HEK293 (cell line): ENCODE measurements around the gene THRAP3.

Experiments
- CTCF ChIA-PET: fragments of 350-600 bp; formaldehyde crosslinking; extraction: SDS; loops from one replicate; lab custom pipeline; 2021; ENCODE audit warnings: antibody characterized with exemption; lab: Yijun Ruan, JAX
- POLR2A ChIA-PET: fragments of 300-600 bp; formaldehyde crosslinking; extraction: SDS; loops from one replicate; lab custom pipeline; 2020; ENCODE audit warnings: antibody characterized with exemption, inconsistent platforms; lab: Yijun Ruan, JAX
- H3K27ac ChIP-seq: fragments of 200-500 bp; sonication (Bioruptor generic); 2 replicates; pipeline ENCODE4 v1.5.1; 2014; ENCODE audit warnings: low read depth, low read length, control low read depth, inconsistent platforms; ENCODE audit errors: extremely low read depth
- H3K36me3 ChIP-seq, 2 experiments: fragments of 200-500 bp in 1 of 2; sonication (Bioruptor generic) in 1 of 2; 1 replicate in 1 of 2; 2 replicates in 1 of 2; pipeline ENCODE4 v1.5.1; 2014 to 2017; ENCODE audit warnings: inconsistent platforms in 2 of 2, low read length in 2 of 2; ENCODE audit not compliant: control insufficient read depth in 2 of 2, insufficient read depth in 1 of 2
- H3K4me1 ChIP-seq: fragments of 200-500 bp; sonication (Bioruptor generic); 2 replicates; pipeline ENCODE4 v1.5.1; 2014; ENCODE audit warnings: mild to moderate bottlenecking, low read length, inconsistent platforms; ENCODE audit not compliant: control insufficient read depth, insufficient read depth
- H3K4me3 ChIP-seq: 2 replicates; pipeline ENCODE4 v1.5.1; 2011; ENCODE audit warnings: low read depth, mild to moderate bottlenecking, control low read depth, low read length, moderate library complexity
- H3K9me3 ChIP-seq: fragments of 200-500 bp; sonication (Bioruptor generic); 2 replicates; pipeline ENCODE4 v1.5.1; 2014; ENCODE audit warnings: low read depth, low read length, inconsistent platforms; ENCODE audit not compliant: control insufficient read depth, insufficient read depth
- GFI1B ChIP-seq: fragments of 450-650 bp; formaldehyde crosslinking; IDR thresholded peaks from 2 replicates; pipeline ENCODE4 v1.5.1; 2016; ENCODE audit warnings: missing biosample characterization, missing genetic modification characterization
- KLF16 ChIP-seq: fragments of 450-650 bp; formaldehyde crosslinking; IDR thresholded peaks from 2 replicates; pipeline ENCODE4 v1.5.1; 2017; ENCODE audit warnings: missing biosample characterization, missing genetic modification characterization
- OSR2 ChIP-seq: fragments of 450-650 bp; formaldehyde crosslinking; IDR thresholded peaks from 2 replicates; pipeline ENCODE4 v1.5.1; 2016; ENCODE audit warnings: missing biosample characterization, missing genetic modification characterization
- ZBTB21 ChIP-seq: fragments of 450-650 bp; formaldehyde crosslinking; IDR thresholded peaks from 2 replicates; pipeline ENCODE4 v1.5.1; 2017; ENCODE audit warnings: missing biosample characterization, missing genetic modification characterization
- ZFP41 ChIP-seq: fragments of 450-650 bp; formaldehyde crosslinking; IDR thresholded peaks from 2 replicates; pipeline ENCODE4 v1.5.1; 2016; ENCODE audit warnings: missing biosample characterization, missing genetic modification characterization, borderline replicate concordance
- ZNF174 ChIP-seq: fragments of 450-650 bp; formaldehyde crosslinking; IDR thresholded peaks from 2 replicates; pipeline ENCODE4 v1.5.0; 2017; ENCODE audit warnings: missing biosample characterization, mild to moderate bottlenecking, missing genetic modification characterization
- ZNF2 ChIP-seq: fragments of 450-650 bp; formaldehyde crosslinking; IDR thresholded peaks from 2 replicates; pipeline ENCODE4 v1.5.1; 2016; ENCODE audit warnings: missing biosample characterization, missing genetic modification characterization
- ZNF211 ChIP-seq: fragments of 450-650 bp; formaldehyde crosslinking; IDR thresholded peaks from 2 replicates; pipeline ENCODE4 v1.5.1; 2016; ENCODE audit warnings: low read depth, missing biosample characterization, missing genetic modification characterization
- ZNF223 ChIP-seq: fragments of 450-650 bp; formaldehyde crosslinking; IDR thresholded peaks from 2 replicates; pipeline ENCODE4 v1.5.1; 2016; ENCODE audit warnings: missing biosample characterization, missing genetic modification characterization
- ZNF292 ChIP-seq: fragments of 450-650 bp; formaldehyde crosslinking; IDR thresholded peaks from 2 replicates; pipeline ENCODE4 v1.5.1; 2016; ENCODE audit warnings: low read depth, missing biosample characterization, missing genetic modification characterization, borderline replicate concordance
- ZNF391 ChIP-seq: fragments of 450-650 bp; formaldehyde crosslinking; IDR thresholded peaks from 2 replicates; pipeline ENCODE4 v1.5.1; 2016; ENCODE audit warnings: low read depth, missing biosample characterization, missing genetic modification characterization, borderline replicate concordance
- ZNF514 ChIP-seq: fragments of 450-650 bp; formaldehyde crosslinking; IDR thresholded peaks from 2 replicates; pipeline ENCODE4 v1.5.1; 2016; ENCODE audit warnings: missing biosample characterization, missing genetic modification characterization
- ZNF571 ChIP-seq: fragments of 450-650 bp; formaldehyde crosslinking; IDR thresholded peaks from 2 replicates; pipeline ENCODE4 v1.5.0; 2017; ENCODE audit warnings: missing biosample characterization, missing genetic modification characterization
- ZNF621 ChIP-seq: fragments of 450-650 bp; formaldehyde crosslinking; IDR thresholded peaks from 2 replicates; pipeline ENCODE4 v1.5.1; 2017; ENCODE audit warnings: missing biosample characterization, missing genetic modification characterization
- ZNF654 ChIP-seq: fragments of 450-650 bp; formaldehyde crosslinking; IDR thresholded peaks from 2 replicates; pipeline ENCODE4 v1.5.1; 2016; ENCODE audit warnings: low read depth, missing biosample characterization, missing genetic modification characterization
- ZNF660 ChIP-seq: fragments of 450-650 bp; IDR thresholded peaks from 2 replicates; pipeline ENCODE4 v1.5.1; 2018; ENCODE audit warnings: missing biosample characterization, mild to moderate bottlenecking, missing genetic modification characterization
- ZSCAN30 ChIP-seq: fragments of 450-650 bp; IDR thresholded peaks from 2 replicates; pipeline ENCODE4 v1.5.1; 2018; ENCODE audit warnings: missing biosample characterization, mild to moderate bottlenecking, missing genetic modification characterization, moderate library complexity
- TF ChIP-seq, protein P1 (sequence below): fragments of 450-650 bp; IDR thresholded peaks from 2 replicates; pipeline ENCODE4 v1.5.1; 2018; ENCODE audit warnings: missing biosample characterization, mild to moderate bottlenecking, missing genetic modification characterization
- TF ChIP-seq, protein P2 (sequence below): fragments of 450-650 bp; formaldehyde crosslinking; IDR thresholded peaks from 2 replicates; pipeline ENCODE4 v1.5.1; 2016; ENCODE audit warnings: missing biosample characterization, missing genetic modification characterization
- TF ChIP-seq, protein P3 (sequence below): fragments of 450-650 bp; formaldehyde crosslinking; IDR thresholded peaks from 2 replicates; pipeline ENCODE4 v1.5.0; 2017; ENCODE audit warnings: missing biosample characterization, missing genetic modification characterization, borderline replicate concordance
- TF ChIP-seq, protein P4 (sequence below): fragments of 450-650 bp; formaldehyde crosslinking; IDR thresholded peaks from 2 replicates; pipeline ENCODE4 v1.5.1; 2016; ENCODE audit warnings: missing biosample characterization, missing genetic modification characterization

Gene THRAP3

DNA sequence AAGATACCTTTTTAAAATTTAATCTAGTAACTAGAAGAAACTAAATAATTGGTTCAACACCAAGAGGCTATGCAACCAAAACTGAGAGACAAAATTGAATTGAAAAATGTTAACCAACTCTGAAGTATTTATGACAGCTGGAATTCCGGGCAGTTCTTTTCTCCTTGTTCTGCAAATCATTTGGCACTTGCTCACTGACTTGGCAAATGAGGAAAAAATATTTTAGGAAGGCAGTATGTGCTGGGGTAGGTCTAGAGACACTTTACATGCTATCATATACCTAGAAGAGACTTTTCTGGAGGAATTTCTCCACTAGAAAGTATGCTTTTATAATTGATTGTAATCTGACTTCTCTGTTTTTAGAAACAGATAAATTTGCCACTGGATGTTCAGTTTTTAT is 59.8 kb downstream of the THRAP3 start (continued):
- no peak for TF ChIP-seq ZNF292 (tag by site-specific recombination)
- TF ChIP-seq GFI1B (tag by site-specific recombination): no peak
- no peak for TF ChIP-seq ZFP41 (tag by site-specific recombination)
- no peak for TF ChIP-seq ZNF391 (tag by site-specific recombination)
- no peak for TF ChIP-seq ZNF223 (tag by site-specific recombination)
- TF ChIP-seq ZNF621 (tag by site-specific recombination): no peak
- TF ChIP-seq ZNF571: no peak

DNA sequence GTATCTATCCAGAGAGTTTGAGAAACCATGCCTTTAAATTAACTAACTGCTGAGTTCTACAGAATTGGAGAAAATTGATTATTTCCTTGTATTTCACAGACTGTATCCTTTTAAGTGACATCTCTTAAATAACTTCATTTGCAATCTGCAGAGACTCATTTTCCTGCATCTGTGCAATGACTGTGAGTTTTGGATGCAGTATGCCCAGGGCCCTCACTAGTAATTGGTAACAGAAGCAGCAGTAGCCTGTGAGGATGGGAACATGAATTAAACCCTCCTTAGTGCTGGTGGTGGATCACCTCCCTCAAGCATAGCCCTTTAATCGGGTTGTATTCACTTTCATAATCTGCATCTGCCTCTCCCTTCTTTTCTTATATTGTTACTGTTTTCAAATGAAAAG is 60.3 kb downstream of the THRAP3 start:
- Histone ChIP-seq H3K36me3 (peaks cover 19 to 70% of the 10 kb centered on the region in 2 experiments), H3K4me3 (no peak overlapping the region), H3K4me1 (no peaks in the 10 kb centered on the region), H3K9me3 (no peaks in the 10 kb centered on the region)
- CTCF ChIA-PET: interaction anchor here (1.4 to 3.0 kb wide), 12 partner anchors 15 to 150 kb away, joined by 7 to 21 read pairs (median 10); partner anchors contain the start of genes THRAP3 and TRAPPC3
- peak; percentile 63 for TF ChIP-seq OSR2 (tag by site-specific recombination)
- TF ChIP-seq, protein P1, sequence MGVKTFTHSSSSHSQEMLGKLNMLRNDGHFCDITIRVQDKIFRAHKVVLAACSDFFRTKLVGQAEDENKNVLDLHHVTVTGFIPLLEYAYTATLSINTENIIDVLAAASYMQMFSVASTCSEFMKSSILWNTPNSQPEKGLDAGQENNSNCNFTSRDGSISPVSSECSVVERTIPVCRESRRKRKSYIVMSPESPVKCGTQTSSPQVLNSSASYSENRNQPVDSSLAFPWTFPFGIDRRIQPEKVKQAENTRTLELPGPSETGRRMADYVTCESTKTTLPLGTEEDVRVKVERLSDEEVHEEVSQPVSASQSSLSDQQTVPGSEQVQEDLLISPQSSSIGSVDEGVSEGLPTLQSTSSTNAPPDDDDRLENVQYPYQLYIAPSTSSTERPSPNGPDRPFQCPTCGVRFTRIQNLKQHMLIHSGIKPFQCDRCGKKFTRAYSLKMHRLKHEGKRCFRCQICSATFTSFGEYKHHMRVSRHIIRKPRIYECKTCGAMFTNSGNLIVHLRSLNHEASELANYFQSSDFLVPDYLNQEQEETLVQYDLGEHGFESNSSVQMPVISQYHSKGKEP: 0 out of 2 replicates have a peak, but pooled peaks have one; percentile 63
- TF ChIP-seq ZBTB21: no peak
- TF ChIP-seq, all 188 proteins: peak for 2
- POLR2A ChIA-PET: no interaction called here
- H3K27ac ChIP-seq: peak overlapping the region; percentile 6; the same call in 1 of the 2 replicates

DNA sequence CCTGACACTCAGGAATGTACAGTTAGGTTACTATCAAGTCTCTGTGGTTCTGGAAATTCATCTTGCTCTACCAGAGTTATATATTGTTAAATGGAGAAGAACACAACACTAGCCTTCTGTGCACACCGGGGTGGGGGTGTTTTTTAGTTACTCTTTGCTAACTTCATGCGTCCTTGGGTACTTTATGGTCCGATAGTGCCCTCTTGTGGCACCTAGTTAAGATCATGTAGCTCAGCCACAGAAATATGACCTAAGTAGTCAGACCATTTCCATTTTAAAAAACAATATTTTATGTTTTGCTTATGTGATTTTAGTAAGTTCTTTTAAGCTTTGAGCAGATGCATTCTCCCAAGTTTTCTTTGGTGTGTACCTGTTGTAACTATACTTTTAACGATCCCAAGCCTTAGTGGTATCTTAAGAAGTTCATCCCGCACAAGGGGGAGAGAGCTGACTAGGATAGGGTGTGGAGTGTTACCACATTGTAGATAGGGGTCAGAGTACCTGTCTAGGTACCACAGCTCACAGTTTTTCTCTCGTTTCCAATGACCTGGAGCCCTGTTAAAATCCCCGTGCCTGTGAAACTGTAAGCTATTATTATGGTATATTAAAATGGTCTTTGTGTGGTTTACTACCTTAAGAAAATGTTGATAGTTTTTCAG is 61.3 kb downstream of the THRAP3 start:
- Histone ChIP-seq H3K4me1 (no peaks in the 10 kb centered on the region), H3K27ac (no peak overlapping the region), H3K36me3 (peaks cover 29 to 80% of the 10 kb centered on the region in 2 experiments), H3K9me3 (no peaks in the 10 kb centered on the region), H3K4me3 (no peak overlapping the region)
- no peak for TF ChIP-seq ZNF223 (tag by site-specific recombination)
- no peak for TF ChIP-seq KLF16 (tag by site-specific recombination)
- no peak for TF ChIP-seq ZNF514
- peak; percentile 46; the same call in 1 of the 2 replicates for TF ChIP-seq ZNF2 (tag by site-specific recombination)
- TF ChIP-seq, protein P2, sequence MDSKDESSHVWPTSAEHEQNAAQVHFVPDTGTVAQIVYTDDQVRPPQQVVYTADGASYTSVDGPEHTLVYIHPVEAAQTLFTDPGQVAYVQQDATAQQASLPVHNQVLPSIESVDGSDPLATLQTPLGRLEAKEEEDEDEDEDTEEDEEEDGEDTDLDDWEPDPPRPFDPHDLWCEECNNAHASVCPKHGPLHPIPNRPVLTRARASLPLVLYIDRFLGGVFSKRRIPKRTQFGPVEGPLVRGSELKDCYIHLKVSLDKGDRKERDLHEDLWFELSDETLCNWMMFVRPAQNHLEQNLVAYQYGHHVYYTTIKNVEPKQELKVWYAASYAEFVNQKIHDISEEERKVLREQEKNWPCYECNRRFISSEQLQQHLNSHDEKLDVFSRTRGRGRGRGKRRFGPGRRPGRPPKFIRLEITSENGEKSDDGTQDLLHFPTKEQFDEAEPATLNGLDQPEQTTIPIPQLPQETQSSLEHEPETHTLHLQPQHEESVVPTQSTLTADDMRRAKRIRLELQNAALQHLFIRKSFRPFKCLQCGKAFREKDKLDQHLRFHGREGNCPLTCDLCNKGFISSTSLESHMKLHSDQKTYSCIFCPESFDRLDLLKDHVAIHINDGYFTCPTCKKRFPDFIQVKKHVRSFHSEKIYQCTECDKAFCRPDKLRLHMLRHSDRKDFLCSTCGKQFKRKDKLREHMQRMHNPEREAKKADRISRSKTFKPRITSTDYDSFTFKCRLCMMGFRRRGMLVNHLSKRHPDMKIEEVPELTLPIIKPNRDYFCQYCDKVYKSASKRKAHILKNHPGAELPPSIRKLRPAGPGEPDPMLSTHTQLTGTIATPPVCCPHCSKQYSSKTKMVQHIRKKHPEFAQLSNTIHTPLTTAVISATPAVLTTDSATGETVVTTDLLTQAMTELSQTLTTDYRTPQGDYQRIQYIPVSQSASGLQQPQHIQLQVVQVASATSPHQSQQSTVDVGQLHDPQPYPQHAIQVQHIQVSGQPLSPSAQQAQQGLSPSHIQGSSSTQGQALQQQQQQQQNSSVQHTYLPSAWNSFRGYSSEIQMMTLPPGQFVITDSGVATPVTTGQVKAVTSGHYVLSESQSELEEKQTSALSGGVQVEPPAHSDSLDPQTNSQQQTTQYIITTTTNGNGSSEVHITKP: peak; percentile 29; the same call in 1 of the 2 replicates
- TF ChIP-seq, protein P3, sequence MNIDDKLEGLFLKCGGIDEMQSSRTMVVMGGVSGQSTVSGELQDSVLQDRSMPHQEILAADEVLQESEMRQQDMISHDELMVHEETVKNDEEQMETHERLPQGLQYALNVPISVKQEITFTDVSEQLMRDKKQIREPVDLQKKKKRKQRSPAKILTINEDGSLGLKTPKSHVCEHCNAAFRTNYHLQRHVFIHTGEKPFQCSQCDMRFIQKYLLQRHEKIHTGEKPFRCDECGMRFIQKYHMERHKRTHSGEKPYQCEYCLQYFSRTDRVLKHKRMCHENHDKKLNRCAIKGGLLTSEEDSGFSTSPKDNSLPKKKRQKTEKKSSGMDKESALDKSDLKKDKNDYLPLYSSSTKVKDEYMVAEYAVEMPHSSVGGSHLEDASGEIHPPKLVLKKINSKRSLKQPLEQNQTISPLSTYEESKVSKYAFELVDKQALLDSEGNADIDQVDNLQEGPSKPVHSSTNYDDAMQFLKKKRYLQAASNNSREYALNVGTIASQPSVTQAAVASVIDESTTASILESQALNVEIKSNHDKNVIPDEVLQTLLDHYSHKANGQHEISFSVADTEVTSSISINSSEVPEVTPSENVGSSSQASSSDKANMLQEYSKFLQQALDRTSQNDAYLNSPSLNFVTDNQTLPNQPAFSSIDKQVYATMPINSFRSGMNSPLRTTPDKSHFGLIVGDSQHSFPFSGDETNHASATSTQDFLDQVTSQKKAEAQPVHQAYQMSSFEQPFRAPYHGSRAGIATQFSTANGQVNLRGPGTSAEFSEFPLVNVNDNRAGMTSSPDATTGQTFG (tag by site-specific recombination): no peak
- TF ChIP-seq ZNF654: peak; percentile 85
- TF ChIP-seq, protein P4, sequence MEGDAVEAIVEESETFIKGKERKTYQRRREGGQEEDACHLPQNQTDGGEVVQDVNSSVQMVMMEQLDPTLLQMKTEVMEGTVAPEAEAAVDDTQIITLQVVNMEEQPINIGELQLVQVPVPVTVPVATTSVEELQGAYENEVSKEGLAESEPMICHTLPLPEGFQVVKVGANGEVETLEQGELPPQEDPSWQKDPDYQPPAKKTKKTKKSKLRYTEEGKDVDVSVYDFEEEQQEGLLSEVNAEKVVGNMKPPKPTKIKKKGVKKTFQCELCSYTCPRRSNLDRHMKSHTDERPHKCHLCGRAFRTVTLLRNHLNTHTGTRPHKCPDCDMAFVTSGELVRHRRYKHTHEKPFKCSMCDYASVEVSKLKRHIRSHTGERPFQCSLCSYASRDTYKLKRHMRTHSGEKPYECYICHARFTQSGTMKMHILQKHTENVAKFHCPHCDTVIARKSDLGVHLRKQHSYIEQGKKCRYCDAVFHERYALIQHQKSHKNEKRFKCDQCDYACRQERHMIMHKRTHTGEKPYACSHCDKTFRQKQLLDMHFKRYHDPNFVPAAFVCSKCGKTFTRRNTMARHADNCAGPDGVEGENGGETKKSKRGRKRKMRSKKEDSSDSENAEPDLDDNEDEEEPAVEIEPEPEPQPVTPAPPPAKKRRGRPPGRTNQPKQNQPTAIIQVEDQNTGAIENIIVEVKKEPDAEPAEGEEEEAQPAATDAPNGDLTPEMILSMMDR (tag by site-specific recombination): peak; percentile 58; the same call in 1 of the 2 replicates
- no peak for TF ChIP-seq ZNF211 (tag by site-specific recombination)
- TF ChIP-seq ZNF174: no peak
- peak; percentile 51; the same call in 1 of the 2 replicates for TF ChIP-seq ZSCAN30 (tag by site-specific recombination)
- peak; percentile 62; the same call in 1 of the 2 replicates for TF ChIP-seq ZNF660 (tag by site-specific recombination)
- CTCF ChIA-PET: interaction anchor here (0.6 to 5.6 kb wide), 43 partner anchors 9 to 394 kb away, joined by 3 to 74 read pairs (median 4); partner anchors contain the start of genes SH3D21, THRAP3 and TRAPPC3
- POLR2A ChIA-PET: interaction anchor here (0.6 to 1.4 kb wide), 5 partner anchors 18 to 137 kb away, joined by 3 to 5 read pairs (median 4); partner anchors contain the start of genes MAP7D1, THRAP3 and TRAPPC3
